Measurements from ENCODE around the gene FAM234B.
"Not testable (repeated sequence)": the region's sequence is repeated elsewhere in the genome, so short reads cannot be mapped to it uniquely, and the experiment has no call there.

FAM234B gene

DNA sequence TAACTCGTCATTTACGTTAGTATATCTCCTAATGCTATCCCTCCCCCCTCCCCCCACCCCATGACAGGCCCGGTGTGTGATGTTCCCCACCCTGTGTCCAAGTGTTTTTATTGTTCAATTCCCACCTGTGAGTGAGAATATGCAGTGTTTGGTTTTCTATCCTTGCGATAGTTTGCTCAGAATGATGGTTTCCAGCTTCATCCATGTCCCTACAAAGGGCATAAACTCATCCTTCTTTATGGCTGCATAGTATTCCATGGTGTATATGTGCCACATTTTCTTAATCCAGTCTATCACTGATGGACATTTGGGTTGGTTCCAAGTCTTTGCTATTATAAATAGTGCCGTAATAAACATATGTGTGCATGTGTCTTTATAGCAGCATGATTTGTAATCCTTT lies 39.5 kb downstream of the FAM234B start:
- not testable (repeated sequence) for H3K27me3 ChIP-seq (ENCODE audit: control insufficient read depth in 1 of 2, insufficient read depth in 2 of 2, low read length in 2 of 2); H3K27ac ChIP-seq (ENCODE audit: low read depth, low read length); H3K9ac ChIP-seq (ENCODE audit: low read length); H3K9me3 ChIP-seq (ENCODE audit: low read length); H3K4me1 ChIP-seq (ENCODE audit: insufficient read depth, low read length); H3K4me3 ChIP-seq (ENCODE audit: low read depth in 1 of 2, low read length in 2 of 2); H3K36me3 ChIP-seq (ENCODE audit: insufficient read depth, low read length)

DNA sequence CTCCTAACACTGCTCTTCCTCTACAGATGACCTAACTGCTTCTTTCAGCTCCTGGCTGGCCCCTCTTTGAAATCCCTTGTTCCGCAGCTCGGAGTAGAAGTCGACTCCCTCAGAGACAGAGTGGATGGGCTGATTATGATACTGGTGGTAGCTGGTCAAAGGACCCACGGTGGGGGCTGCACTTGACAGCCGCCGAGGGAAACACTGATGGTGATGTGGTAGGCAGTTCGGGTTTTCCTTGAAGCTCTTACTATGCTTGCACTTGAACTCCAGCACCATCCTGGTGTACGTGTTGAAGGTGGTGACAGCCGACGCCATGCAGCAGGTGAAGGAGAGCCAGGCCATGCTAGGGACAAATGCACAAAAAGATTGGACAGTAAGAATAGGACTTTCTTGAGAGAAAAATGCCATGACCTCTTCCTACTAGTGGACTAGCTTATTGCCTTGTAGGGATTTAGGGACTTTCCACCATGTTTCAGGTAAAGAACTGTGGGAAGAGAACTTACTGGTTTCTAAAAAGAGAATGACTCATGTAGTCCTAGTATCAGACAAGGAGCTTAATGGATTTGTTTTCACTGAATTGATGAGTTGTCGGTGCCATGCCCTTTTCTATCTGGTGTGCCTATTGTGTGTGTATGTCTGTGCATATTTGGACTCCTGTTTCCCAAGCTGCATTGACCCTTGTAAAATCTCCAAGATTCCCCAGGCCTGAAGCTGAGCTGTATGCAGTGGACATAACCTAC lies 40.9 kb downstream of the FAM234B start:
- H3K9me3 ChIP-seq (ENCODE audit: low read length): no peaks in the 10 kb centered on the region
- H3K27me3 ChIP-seq (ENCODE audit: control insufficient read depth in 1 of 2, insufficient read depth in 2 of 2, low read length in 2 of 2): no peaks in the 10 kb centered on the region
- H3K4me1 ChIP-seq (ENCODE audit: insufficient read depth, low read length): no peaks in the 10 kb centered on the region
- no peak overlapping the region for H3K9ac ChIP-seq (ENCODE audit: low read length)
- no peak overlapping the region for H3K4me3 ChIP-seq (ENCODE audit: low read depth in 1 of 2, low read length in 2 of 2)
- peaks cover 6% of the 10 kb centered on the region for H3K36me3 ChIP-seq (ENCODE audit: insufficient read depth, low read length)
- no peak overlapping the region for H3K27ac ChIP-seq (ENCODE audit: low read depth, low read length)

DNA sequence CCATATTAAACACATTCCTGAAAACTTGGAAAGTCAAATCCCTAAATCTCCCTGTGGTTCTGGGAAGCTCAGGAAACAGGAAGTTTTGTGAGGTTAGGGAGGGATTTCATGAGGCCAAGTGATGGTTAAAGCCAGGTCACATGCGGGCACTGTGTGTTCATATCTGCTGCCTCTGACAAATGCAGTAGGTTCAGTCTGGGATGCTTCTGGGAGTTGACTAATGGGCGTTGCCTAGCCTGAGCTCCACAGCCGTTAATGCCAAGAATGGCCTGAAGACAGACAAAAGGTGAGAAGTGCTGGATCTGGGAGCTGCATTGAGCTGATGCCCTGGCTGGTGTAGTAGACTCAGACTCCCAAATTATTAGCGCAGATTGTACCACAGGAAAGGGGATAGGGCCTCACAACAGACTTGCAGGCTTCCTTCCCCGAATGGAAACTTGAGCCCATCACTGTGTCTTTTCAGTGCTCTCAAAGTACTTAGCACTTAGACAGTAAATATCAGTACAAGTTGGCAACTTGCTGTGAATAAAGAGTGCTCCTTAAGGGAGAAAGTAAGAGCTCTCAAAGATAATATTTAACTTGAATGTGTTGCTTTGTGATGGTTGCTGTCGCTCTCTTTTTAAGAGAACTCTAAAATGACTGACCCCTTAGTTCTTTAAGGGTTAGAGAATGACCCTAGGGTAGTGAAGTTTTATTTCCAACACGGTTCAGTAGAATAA lies 41.9 kb downstream of the FAM234B start:
- no peaks in the 10 kb centered on the region for H3K27me3 ChIP-seq (ENCODE audit: control insufficient read depth in 1 of 2, insufficient read depth in 2 of 2, low read length in 2 of 2)
- no peaks in the 10 kb centered on the region for H3K9me3 ChIP-seq (ENCODE audit: low read length)
- H3K4me1 ChIP-seq (ENCODE audit: insufficient read depth, low read length): no peaks in the 10 kb centered on the region
- no peaks in the 10 kb centered on the region for H3K36me3 ChIP-seq (ENCODE audit: insufficient read depth, low read length)
- no peak overlapping the region for H3K27ac ChIP-seq (ENCODE audit: low read depth, low read length)
- no peak overlapping the region for H3K9ac ChIP-seq (ENCODE audit: low read length)
- no peak overlapping the region for H3K4me3 ChIP-seq (ENCODE audit: low read depth in 1 of 2, low read length in 2 of 2)

GRCh38 chr12:13087766-13088165 lies 43.6 kb downstream of the FAM234B start:
- no peaks in the 10 kb centered on the region for H3K4me1 ChIP-seq (ENCODE audit: insufficient read depth, low read length)

DNA sequence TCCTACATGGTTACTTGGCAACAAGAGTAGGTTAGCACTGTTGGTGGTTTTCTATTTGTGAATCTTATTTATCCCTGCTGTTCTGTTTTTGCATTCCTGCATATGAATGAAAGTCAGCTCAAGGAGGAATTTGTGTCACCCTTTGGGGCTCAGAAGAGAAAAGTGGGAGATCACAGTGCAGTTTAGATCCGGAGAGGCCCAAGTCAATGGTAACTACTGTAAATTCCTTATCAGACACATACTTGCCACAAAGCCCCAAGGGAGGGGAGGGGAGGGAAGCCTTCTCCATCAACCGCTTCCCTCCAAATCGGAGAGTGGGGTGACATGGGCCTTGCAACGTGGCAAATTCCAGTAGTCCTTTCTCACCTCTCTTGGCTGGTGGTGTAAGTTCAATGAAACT lies 44.3 kb downstream of the FAM234B start:
- no peaks in the 10 kb centered on the region for H3K27me3 ChIP-seq (ENCODE audit: control insufficient read depth in 1 of 2, insufficient read depth in 2 of 2, low read length in 2 of 2)
- H3K9me3 ChIP-seq (ENCODE audit: low read length): no peaks in the 10 kb centered on the region
- H3K4me1 ChIP-seq (ENCODE audit: insufficient read depth, low read length): no peaks in the 10 kb centered on the region
- H3K4me3 ChIP-seq (ENCODE audit: low read depth in 1 of 2, low read length in 2 of 2): no peak overlapping the region
- no peak overlapping the region for H3K9ac ChIP-seq (ENCODE audit: low read length)
- H3K36me3 ChIP-seq (ENCODE audit: insufficient read depth, low read length): no peaks in the 10 kb centered on the region
- H3K27ac ChIP-seq (ENCODE audit: low read depth, low read length): no peak overlapping the region

More at GRCh38 chr12:13087766-13088165, 43.6 kb downstream of the FAM234B start:
- Histone ChIP-seq H3K27me3 (ENCODE audit: control insufficient read depth in 1 of 2, insufficient read depth in 2 of 2, low read length in 2 of 2) (no peaks in the 10 kb centered on the region), H3K36me3 (ENCODE audit: insufficient read depth, low read length) (no peaks in the 10 kb centered on the region), H3K9ac (ENCODE audit: low read length) (no peak overlapping the region), H3K27ac (ENCODE audit: low read depth, low read length) (no peak overlapping the region), H3K9me3 (ENCODE audit: low read length) (no peaks in the 10 kb centered on the region), H3K4me3 (ENCODE audit: low read depth in 1 of 2, low read length in 2 of 2) (no peak overlapping the region)

GRCh38 chr12:13090054-13090453 lies 45.9 kb downstream of the FAM234B start:
- no peaks in the 10 kb centered on the region for H3K36me3 ChIP-seq (ENCODE audit: insufficient read depth, low read length)
- no peak overlapping the region for H3K4me3 ChIP-seq (ENCODE audit: low read depth in 1 of 2, low read length in 2 of 2)
- H3K9ac ChIP-seq (ENCODE audit: low read length): no peak overlapping the region
- H3K9me3 ChIP-seq (ENCODE audit: low read length): no peaks in the 10 kb centered on the region
- no peaks in the 10 kb centered on the region for H3K27me3 ChIP-seq (ENCODE audit: control insufficient read depth in 1 of 2, insufficient read depth in 2 of 2, low read length in 2 of 2)
- H3K4me1 ChIP-seq (ENCODE audit: insufficient read depth, low read length): no peaks in the 10 kb centered on the region
- no peak overlapping the region for H3K27ac ChIP-seq (ENCODE audit: low read depth, low read length)

DNA sequence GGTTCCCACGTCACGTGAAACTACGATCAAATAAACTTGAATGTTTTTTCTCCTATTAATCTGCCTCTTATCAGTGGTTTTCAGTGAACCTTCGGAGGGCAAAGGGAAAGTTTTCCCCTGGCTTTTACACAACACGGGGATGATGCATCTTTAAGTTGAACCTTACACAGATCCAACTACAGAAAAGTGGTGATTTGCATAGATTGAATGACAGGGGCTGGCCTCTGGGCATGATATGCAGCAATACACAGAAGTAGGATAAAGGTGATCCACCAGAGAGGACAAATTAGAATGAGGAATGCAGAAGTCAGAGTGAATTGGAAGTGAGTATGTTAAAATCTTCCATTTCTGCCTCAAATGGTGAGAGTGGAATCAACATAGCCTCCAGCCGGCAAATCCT lies 47.7 kb downstream of the FAM234B start:
- no peak overlapping the region for H3K4me3 ChIP-seq (ENCODE audit: low read depth in 1 of 2, low read length in 2 of 2)

DNA sequence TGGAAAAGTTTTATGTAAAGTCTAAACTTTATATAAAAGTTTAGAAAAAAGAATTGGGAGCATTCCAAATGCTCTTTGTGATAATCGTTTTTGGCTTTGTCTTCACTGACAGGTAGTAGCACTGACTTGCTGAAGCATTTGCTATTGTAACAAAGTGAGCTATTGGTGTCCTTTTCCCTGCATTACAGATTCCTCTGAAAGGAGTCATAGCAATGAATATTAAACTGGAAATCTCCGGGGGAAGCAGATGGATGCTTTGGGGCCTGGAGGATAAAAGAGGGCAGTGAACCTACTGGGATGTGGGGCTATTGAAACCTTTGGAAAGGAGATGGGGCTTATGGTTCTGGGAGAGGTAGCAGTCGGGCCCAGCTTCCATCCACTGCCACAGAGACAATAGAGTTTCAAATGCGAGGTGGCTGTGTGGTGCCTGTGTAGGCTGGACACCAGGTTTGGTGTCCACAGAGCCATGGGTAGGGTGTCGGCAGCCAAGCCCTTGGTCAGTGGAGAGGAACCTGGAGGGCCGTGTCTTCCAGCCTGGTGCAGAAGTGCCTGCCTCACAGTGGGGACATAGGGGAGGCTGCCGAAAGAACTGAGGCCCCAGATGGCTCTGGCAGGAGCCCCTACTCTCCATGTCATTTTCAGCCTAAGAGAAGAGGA lies 49.1 kb downstream of the FAM234B start:
- peaks cover 5% of the 10 kb centered on the region for H3K4me1 ChIP-seq (ENCODE audit: insufficient read depth, low read length)
- no peaks in the 10 kb centered on the region for H3K9me3 ChIP-seq (ENCODE audit: low read length)
- H3K27ac ChIP-seq (ENCODE audit: low read depth, low read length): no peak overlapping the region
- H3K36me3 ChIP-seq (ENCODE audit: insufficient read depth, low read length): no peaks in the 10 kb centered on the region
- no peaks in the 10 kb centered on the region for H3K27me3 ChIP-seq (ENCODE audit: control insufficient read depth in 1 of 2, insufficient read depth in 2 of 2, low read length in 2 of 2)
- no peak overlapping the region for H3K9ac ChIP-seq (ENCODE audit: low read length)
- no peak overlapping the region for H3K4me3 ChIP-seq (ENCODE audit: low read depth in 1 of 2, low read length in 2 of 2)

More for the DNA sequence above, 47.7 kb downstream of the FAM234B start:
- no peaks in the 10 kb centered on the region for H3K36me3 ChIP-seq (ENCODE audit: insufficient read depth, low read length)
- H3K27ac ChIP-seq (ENCODE audit: low read depth, low read length): no peak overlapping the region
- H3K9me3 ChIP-seq (ENCODE audit: low read length): no peaks in the 10 kb centered on the region
- no peak overlapping the region for H3K9ac ChIP-seq (ENCODE audit: low read length)
- H3K27me3 ChIP-seq (ENCODE audit: control insufficient read depth in 1 of 2, insufficient read depth in 2 of 2, low read length in 2 of 2): no peaks in the 10 kb centered on the region
- no peaks in the 10 kb centered on the region for H3K4me1 ChIP-seq (ENCODE audit: insufficient read depth, low read length)

GRCh38 chr12:13093848-13094220 lies 49.7 kb downstream of the FAM234B start:
- Histone ChIP-seq H3K4me1 (ENCODE audit: insufficient read depth, low read length) (peaks cover 5% of the 10 kb centered on the region), H3K9ac (ENCODE audit: low read length) (no peak overlapping the region), H3K4me3 (ENCODE audit: low read depth in 1 of 2, low read length in 2 of 2) (no peak overlapping the region), H3K36me3 (ENCODE audit: insufficient read depth, low read length) (no peaks in the 10 kb centered on the region), H3K27ac (ENCODE audit: low read depth, low read length) (no peak overlapping the region), H3K27me3 (ENCODE audit: control insufficient read depth in 1 of 2, insufficient read depth in 2 of 2, low read length in 2 of 2) (no peaks in the 10 kb centered on the region), H3K9me3 (ENCODE audit: low read length) (no peaks in the 10 kb centered on the region)

DNA sequence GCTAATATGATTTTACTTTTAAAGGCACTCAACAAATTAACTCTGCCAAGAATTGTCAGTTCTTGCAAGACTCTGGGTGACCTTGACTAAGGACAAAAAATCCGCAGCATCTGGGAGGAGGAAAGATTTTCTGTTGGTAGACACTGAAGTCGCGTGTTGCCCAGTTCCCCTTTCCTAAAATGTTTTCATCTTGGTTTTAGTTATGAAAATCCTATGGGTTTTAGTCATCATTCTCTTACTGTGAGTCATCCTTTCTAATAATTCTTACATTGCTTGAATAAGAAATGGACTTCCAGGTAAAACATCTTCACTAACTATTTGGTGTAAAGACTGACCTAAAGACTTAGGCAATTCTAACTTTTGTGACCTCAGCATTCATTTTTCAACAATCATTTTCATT lies 50.2 kb downstream of the FAM234B start:
- Histone ChIP-seq H3K36me3 (ENCODE audit: insufficient read depth, low read length) (no peaks in the 10 kb centered on the region), H3K27me3 (ENCODE audit: control insufficient read depth in 1 of 2, insufficient read depth in 2 of 2, low read length in 2 of 2) (no peaks in the 10 kb centered on the region), H3K9ac (ENCODE audit: low read length) (no peak overlapping the region), H3K4me3 (ENCODE audit: low read depth in 1 of 2, low read length in 2 of 2) (no peak overlapping the region), H3K27ac (ENCODE audit: low read depth, low read length) (no peak overlapping the region), H3K4me1 (ENCODE audit: insufficient read depth, low read length) (peaks cover 5% of the 10 kb centered on the region), H3K9me3 (ENCODE audit: low read length) (no peaks in the 10 kb centered on the region)

DNA sequence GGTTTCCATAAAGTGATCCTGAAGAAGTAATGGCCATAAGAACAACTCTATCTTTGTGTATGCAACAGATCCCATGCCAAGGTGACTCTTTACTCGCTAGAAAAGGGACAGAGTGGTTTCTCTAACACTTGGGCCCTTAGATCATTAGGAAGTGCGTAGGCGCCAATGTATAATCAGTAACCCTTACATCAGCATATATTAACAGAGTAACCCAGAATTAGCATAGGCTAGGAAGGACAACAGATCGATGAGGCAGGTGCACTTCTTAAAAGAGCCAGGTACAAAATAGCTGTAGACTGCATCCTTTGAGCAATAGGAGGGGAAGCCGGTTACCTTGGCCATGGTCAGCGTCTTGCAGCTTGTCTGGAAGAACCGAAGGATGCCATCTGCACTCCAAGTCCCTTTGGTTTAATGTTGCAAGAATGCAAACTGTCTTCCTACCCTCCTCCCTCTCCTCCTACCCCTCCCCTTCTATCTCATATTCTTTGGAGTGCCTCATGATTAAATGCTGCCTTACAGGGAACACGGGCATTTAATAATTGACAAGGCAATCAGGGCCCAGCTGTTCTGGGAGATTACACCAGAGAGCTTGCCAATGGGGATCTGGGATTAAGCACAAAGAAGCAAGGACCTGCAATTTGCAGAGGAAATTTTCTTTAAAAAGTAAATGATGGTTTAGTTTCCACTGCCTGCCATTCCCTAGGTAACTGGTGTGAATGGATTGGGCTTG lies 51.2 kb downstream of the FAM234B start:
- H3K9me3 ChIP-seq (ENCODE audit: low read length): no peaks in the 10 kb centered on the region
- no peak overlapping the region for H3K27ac ChIP-seq (ENCODE audit: low read depth, low read length)
- H3K9ac ChIP-seq (ENCODE audit: low read length): no peak overlapping the region
- H3K4me3 ChIP-seq (ENCODE audit: low read depth in 1 of 2, low read length in 2 of 2): no peak overlapping the region
- H3K27me3 ChIP-seq (ENCODE audit: control insufficient read depth in 1 of 2, insufficient read depth in 2 of 2, low read length in 2 of 2): no peaks in the 10 kb centered on the region
- no peaks in the 10 kb centered on the region for H3K36me3 ChIP-seq (ENCODE audit: insufficient read depth, low read length)
- H3K4me1 ChIP-seq (ENCODE audit: insufficient read depth, low read length): peaks cover 14% of the 10 kb centered on the region

All from muscle layer of colon (tissue), 2 donors.